GM18507 (cell line): ENCODE results near the gene KRT77.
"Not testable (repeated sequence)": the region's sequence is repeated elsewhere in the genome, so short reads cannot be mapped to it uniquely, and the experiment has no call there.

ENCODE experiments used
- DNase-seq: peaks from one replicate; pipeline ENCODE4 v3.0.0; 2011; ENCODE audit warnings: low read depth; ENCODE audit not compliant: insufficient read length; ENCODE audit errors: extremely low spot score
- FAIRE-seq: peaks from 2 replicates; lab custom pipeline; 2011; peaks lifted over from hg19 to GRCh38; lab: Jason Lieb, UNC

Gene KRT77

DNA sequence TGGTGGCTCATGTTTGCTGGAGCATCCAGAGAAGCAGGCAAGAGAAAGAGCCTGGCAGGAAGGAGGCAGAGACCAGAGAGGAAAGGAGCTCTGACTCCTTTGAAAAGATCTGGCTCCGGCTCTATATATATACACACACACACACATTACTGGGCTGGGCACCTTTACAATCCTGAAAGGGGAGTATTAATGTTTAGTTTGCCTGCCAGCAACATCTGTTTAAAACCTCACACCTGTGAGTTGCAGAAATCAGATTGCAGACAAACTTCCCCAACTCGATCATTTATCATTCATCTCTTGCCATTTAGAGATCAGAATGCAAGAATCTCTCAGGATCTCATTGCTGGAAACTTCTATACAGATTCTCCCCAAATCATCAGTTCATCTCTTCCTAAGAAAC, at the start of gene KRT77:
Gene KRT77 (minus strand): TSS at position 101 of the 400 bp plus-strand sequence. CDS start 90 bp downstream, at position 11.
- DNase-seq = no peak
- no peak for FAIRE-seq

DNA sequence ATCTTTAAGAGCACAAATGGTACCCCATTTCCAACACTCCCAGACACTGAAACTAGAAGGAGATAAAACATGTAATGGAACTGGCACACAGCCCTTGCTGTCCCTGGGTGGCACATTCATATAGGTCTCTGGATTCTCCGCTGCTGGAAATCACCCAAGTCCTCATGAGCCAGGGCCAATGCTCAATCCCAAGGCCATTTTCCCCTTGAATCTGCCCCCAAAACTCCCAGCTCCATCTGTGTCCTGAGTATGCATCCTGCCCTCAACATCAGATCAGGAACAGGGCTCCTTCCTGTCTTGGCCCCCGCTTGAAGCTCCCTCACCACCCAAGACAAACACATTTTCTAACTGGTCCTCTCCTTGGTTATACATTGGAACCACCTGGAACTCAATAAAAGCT, 49.2 kb upstream of the KRT77 start:
- no peak for DNase-seq
- no peak for FAIRE-seq

GRCh38 chr12:52751795-52752194, 48.5 kb upstream of the KRT77 start:
- FAIRE-seq (no peak), DNase-seq (no peak)

- FAIRE-seq, DNase-seq: not testable (repeated sequence)
Measured at GRCh38 chr12:52750532-52750931, 47.2 kb upstream of the KRT77 start.

DNA sequence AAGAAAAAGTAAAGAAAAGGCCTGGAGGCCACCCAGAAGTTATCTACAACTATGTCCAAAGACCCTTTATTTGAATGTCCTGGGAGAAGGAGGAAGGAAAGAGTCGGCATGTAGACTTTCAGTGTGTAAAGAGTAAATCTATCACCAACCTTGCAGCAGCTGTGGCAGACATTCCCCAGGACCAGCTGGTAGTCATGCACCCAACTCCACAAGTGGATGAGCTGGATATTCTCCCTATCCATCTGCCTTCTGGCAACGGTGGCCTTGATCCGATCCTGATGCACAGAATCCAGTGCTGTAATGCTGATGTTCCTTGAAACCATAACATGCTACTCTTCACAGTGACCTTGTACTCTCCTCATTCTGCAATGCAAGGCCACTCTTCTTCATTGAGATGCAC, 46.5 kb upstream of the KRT77 start:
- no peak for DNase-seq
- no peak for FAIRE-seq

GRCh38 chr12:52748578-52748977, 45.3 kb upstream of the KRT77 start:
- FAIRE-seq = no peak
- no peak for DNase-seq

GRCh38 chr12:52745554-52745953, 42.2 kb upstream of the KRT77 start:
- FAIRE-seq = no peak
- no peak for DNase-seq

GRCh38 chr12:52744493-52745156, 41.3 kb upstream of the KRT77 start:
- FAIRE-seq (no peak), DNase-seq (no peak)

DNA sequence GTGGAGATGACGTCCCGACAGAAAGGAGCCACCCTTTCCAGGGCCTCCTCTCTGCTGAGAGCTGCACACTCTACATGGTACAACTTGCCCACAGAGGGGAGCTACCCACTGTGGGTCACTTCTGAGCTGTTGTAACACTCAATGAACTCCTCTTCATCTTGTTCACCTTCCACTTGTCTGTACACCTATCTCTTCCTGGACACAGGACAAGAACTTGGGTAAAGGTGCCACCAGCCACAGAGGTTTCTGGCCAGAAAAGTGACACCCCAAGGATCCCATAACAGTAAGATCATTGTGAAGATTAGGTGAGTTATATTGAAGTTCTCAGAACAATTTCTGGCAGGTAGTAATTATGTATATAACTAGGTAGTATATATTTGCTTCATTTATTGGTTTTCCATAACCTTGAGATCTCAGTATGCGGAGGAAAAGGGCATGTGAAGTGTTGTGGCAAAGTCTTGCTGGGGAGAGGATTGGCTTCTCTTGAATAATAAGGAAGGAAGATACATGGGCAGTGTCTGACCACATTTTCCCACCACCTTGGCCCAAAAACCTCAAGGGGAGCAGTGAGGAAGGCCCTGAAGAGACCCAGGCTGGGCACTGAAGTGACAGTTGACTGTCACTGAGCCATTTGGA, 39.6 kb upstream of the KRT77 start:
- DNase-seq = no peak
- FAIRE-seq = no peak

DNA sequence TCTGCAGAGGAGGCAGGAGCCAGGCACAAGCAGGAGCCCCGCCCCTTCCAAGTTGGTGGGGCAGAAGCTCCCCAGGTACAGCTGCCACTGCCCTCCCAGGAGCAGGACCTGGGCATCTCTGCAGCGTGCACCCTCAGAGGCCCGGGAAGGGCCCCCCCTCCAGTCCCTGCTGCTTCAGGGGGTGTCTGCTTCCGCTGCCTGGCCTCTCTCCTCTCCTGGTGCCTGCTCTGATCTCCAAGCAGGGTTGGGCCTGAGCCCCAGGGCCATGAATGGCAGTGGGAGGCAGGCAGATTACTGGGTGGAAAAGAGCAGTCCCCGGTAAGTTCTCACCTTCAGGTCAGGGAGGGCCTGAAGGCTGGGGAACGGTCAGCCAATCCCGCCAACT, 38.9 kb upstream of the KRT77 start:
- FAIRE-seq (no peak), DNase-seq (no peak)

DNA sequence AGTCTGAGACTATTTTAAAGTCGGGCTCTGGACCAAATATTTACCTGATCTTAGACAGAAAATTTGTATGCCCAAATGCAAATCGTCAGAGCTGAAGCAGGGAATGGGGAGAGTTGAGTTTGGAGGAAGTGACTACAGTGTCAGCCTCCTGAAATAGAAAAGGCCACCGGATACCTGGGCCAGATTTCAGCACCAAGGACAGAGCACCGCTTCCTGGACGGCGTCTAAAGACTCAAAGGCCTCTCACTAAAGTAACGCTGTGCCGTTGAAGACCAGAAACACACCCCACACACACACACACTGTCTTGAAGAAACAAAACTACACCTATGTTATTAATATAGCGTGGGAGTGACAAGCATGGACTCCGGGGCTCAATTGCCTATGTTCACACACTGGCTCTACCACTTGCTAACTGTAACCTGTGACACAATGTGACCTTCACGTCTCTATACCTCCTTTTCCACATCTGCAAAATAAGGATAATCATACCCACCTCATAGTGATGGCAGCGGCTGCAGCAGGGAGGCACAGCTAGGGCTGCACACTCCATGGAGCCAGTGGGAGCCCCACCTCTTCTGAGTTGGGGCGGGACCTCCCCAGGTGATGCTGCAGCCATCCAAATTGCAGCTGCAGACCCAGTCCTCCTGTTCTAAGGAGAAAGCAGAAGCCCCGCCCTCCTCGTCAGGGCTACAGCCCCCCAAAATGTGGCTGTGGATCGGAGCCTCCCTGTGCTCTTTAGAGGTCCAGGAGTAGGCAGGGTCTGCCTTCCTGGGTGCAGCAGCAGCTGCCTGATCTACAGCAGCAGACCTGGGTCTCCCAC, 38.3 kb upstream of the KRT77 start:
- FAIRE-seq (peak; percentile 49), DNase-seq (peak; percentile 8)

DNA sequence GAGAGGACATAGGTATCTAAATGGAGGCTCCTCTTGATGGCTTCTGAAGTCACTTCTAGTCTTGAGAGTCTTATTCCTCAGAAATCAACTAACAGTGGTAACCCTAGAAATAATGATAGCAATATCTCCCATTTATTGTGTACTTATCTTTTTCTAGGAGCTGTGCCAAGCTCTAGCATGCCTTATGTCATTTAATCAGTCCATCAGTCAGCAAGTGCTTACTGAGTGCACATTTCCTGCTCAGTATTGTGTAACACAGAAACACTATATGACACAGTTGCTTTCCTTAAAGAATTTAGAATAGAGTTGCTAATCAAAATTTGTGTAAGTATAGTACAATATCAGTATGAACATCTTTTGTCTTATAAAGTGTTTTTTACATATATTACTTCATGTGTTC, 37.3 kb upstream of the KRT77 start:
- FAIRE-seq (no peak), DNase-seq (no peak)

- no peak for FAIRE-seq
- no peak for DNase-seq
Measured at GRCh38 chr12:52739963-52740362, 36.6 kb upstream of the KRT77 start.

DNA sequence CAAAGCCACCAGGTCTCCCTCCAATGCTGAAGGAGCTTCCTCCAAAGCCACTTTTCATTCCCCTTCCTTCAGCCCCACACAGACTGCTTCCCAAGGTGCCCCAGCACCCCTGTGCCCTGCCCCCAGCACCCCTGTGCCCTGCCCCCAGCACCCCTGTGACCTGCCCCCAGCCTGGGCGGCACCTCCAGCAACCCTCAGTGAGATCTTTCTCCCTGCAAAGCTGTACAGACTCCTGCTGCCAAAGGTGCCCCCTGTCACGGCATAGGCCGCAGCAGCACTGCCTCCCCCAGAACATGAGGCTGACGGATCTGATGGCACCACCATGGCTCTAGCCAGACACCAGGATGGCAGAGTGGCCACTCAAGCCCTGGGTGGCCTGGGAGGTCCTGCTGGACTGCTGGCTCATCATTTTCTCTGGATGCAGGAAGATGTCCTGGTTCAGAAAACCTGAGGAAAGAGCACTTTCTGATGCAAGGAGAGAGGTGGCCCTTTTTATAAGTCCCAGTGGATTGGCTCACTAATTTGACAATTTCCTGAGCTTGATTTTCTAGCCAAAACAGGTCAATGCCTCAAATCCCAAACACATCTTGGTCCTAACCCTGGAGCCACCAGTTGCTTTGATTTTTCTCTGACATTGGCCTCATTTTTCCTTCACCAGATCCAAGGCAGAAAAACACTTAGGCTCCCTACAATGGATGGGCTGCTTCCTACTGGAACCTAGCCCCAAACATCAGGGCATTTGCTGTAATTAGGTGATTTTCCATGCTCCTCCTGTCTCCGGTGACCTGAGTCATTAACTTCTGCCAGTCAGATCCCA, 32.7 kb upstream of the KRT77 start:
- DNase-seq = no peak
- FAIRE-seq = no peak

- FAIRE-seq (no peak), DNase-seq (no peak)
Measured at GRCh38 chr12:52735106-52735505, 31.8 kb upstream of the KRT77 start.

GRCh38 chr12:52730793-52731192, 27.5 kb upstream of the KRT77 start:
- FAIRE-seq = no peak

GRCh38 chr12:52730383-52730782, 27.1 kb upstream of the KRT77 start:
- FAIRE-seq = no peak
- DNase-seq = no peak

More at GRCh38 chr12:52730793-52731192, 27.5 kb upstream of the KRT77 start:
- no peak for DNase-seq

GRCh38 chr12:52729147-52729546, 25.8 kb upstream of the KRT77 start:
- DNase-seq = no peak
- no peak for FAIRE-seq

GRCh38 chr12:52728374-52728773, 25.1 kb upstream of the KRT77 start:
- DNase-seq = no peak
- FAIRE-seq = no peak

DNA sequence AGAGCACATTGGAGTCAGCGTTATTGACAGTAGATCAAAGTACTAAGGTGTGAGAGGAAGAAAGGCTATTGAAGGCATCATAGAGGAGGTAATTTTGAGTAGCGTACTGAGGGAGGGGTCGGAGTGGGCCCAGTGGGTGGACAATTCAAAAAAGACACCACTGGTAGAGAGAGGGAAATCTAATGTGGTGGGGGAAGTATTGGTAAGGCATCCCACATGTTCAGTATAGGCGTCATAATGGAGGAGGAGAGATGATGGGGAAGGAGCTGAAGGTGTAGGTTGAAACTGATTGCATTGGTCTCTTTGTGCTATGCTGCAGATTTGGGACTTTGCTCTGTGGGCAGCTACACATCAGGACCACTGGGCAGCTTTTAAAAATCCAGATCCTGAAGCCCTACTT, 23.7 kb upstream of the KRT77 start:
- FAIRE-seq (no peak), DNase-seq (no peak)
